Activated CD4-positive, alpha-beta T cell treated with anti-CD3 and anti-CD28 coated beads, Interleukin-2, amount 10 ng/mL, durations not matched to agents 7 days and 5 days (primary cell): ENCODE data around the gene HSF5. TPM values are rescaled to one million over a fixed set of nuclear protein-coding genes. Genes with fewer than 3 reads are reported as not detected.
"Not testable (repeated sequence)": the region's sequence is repeated elsewhere in the genome, so short reads cannot be mapped to it uniquely, and the experiment has no call there.

Experiments used
- CTCF ChIA-PET: fragments of 350-600 bp; sonication (Branson Sonifier 250); formaldehyde crosslinking; loops from one replicate; lab custom pipeline; 2021; ENCODE audit warnings: antibody characterized with exemption; lab: Charles Lee
- POLR2A ChIA-PET: fragments of 350-600 bp; sonication (Branson Sonifier 250); formaldehyde crosslinking; loops from one replicate; lab custom pipeline; 2021; ENCODE audit warnings: antibody characterized with exemption; lab: Charles Lee
- DNase-seq: peaks from one replicate; pipeline ENCODE4 v3.0.0-alpha.2; 2020
- H3K27ac Mint-ChIP-seq: one replicate; pipeline ENCODE4 v1.8.0; 2021; ENCODE audit warnings: mild to moderate bottlenecking, moderate library complexity, mixed read lengths
- H3K27me3 Mint-ChIP-seq: one replicate; pipeline ENCODE4 v1.8.0; 2021; ENCODE audit warnings: mixed read lengths
- H3K36me3 Mint-ChIP-seq: one replicate; pipeline ENCODE4 v1.8.0; 2021; ENCODE audit warnings: low read depth, mixed read lengths
- H3K4me1 Mint-ChIP-seq: one replicate; pipeline ENCODE4 v1.8.0; 2021; ENCODE audit warnings: mixed read lengths
- H3K4me3 Mint-ChIP-seq: one replicate; pipeline ENCODE4 v1.8.0; 2021; ENCODE audit warnings: mild to moderate bottlenecking, moderate library complexity, mixed read lengths
- H3K9me3 Mint-ChIP-seq: one replicate; pipeline ENCODE4 v1.8.0; 2021; ENCODE audit warnings: mixed read lengths
- total RNA-seq, 2 experiments: library from RNA; stranded (reverse); gene quantifications; one replicate each; pipeline ENCODE4 v1.2.3, GENCODE V29; 2021

The HSF5 gene
- total RNA-seq, 2 experiments from 2014 or later, result 0.77 to 0.89 TPM

- Mint-ChIP-seq H3K4me1 (peaks cover 13% of the 10 kb centered on the region), H3K36me3 (no peaks in the 10 kb centered on the region), H3K27ac (no peak overlapping the region), H3K9me3 (no peaks in the 10 kb centered on the region), H3K4me3 (no peak overlapping the region), H3K27me3 (peaks cover 2% of the 10 kb centered on the region)
- DNase-seq, result no peak
- POLR2A ChIA-PET, result no interaction called here
- CTCF ChIA-PET, result no interaction called here
Observed at GRCh38 chr17:58402679-58403078, 85.5 kb downstream of the HSF5 start.

- Mint-ChIP-seq H3K9me3 (no peaks in the 10 kb centered on the region), H3K36me3 (no peaks in the 10 kb centered on the region), H3K4me1 (peaks cover 13% of the 10 kb centered on the region), H3K27ac (no peak overlapping the region), H3K27me3 (peaks cover 2% of the 10 kb centered on the region), H3K4me3 (no peak overlapping the region)
- peak; percentile 23 for DNase-seq
- ChIA-PET POLR2A (no interaction called here), CTCF (interaction anchor here (1.2 kb wide), 1 partner anchor 16 kb away, joined by 6 read pairs; the partner anchor contains the start of gene RNF43)
Observed at GRCh38 chr17:58402047-58402446, 86.2 kb downstream of the HSF5 start.

GRCh38 chr17:58401287-58401686, 86.9 kb downstream of the HSF5 start:
- H3K36me3 Mint-ChIP-seq, result no peaks in the 10 kb centered on the region
- H3K27me3 Mint-ChIP-seq, result peaks cover 2% of the 10 kb centered on the region
- H3K9me3 Mint-ChIP-seq, result no peaks in the 10 kb centered on the region
- ChIA-PET CTCF (interaction anchor here (1.2 kb wide), 1 partner anchor 16 kb away, joined by 6 read pairs; the partner anchor contains the start of gene RNF43), POLR2A (no interaction called here)
- DNase-seq, result no peak
- H3K4me3 Mint-ChIP-seq, result no peak overlapping the region
- peaks cover 13% of the 10 kb centered on the region for H3K4me1 Mint-ChIP-seq
- H3K27ac Mint-ChIP-seq, result no peak overlapping the region

DNA sequence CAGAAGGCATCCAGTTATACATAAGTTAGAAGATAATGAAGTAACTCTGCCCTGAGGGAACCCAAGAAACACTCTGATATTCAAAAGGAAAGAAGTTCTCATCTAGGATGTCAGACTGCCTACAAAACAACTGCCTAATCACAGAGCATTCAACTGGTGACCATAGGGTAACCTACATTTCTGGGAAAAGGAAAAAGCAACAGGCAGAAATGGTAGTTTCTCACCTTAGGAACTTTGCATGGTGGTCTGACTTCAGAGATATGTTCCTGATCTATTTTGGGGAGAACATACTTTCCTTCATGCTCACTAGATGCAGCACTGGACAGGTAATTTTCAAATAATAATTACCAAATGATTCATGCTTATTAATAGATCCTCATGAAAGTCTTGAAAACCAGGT, 87.4 kb downstream of the HSF5 start:
- Mint-ChIP-seq H3K4me3 (no peak overlapping the region), H3K36me3 (no peaks in the 10 kb centered on the region), H3K27ac (no peak overlapping the region), H3K4me1 (peaks cover 13% of the 10 kb centered on the region), H3K27me3 (peaks cover 2% of the 10 kb centered on the region), H3K9me3 (no peaks in the 10 kb centered on the region)
- POLR2A ChIA-PET, result no interaction called here
- CTCF ChIA-PET, result interaction anchor here (1.0 to 1.2 kb wide), 4 partner anchors 15 to 18 kb away, joined by 3 to 6 read pairs (median 3); partner anchors contain the start of gene RNF43
- DNase-seq, result no peak

DNA sequence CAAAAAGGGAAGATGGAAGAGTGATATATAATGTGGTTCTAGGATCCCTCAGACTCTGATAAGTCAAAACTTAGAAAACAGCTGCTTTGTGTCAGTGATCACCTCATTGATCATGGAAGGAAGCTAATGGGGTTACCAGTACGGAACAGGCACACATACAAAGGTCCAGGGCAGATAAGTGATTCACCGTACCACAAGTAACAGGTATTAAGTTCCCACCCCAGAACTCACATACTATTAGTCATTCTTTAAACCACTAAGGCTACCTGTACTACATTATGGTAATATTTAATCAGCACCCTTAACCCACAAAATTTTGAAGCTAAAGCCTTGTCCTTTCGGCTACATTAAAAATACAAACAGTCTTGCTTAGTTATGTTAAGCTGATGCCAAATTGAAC, 88.2 kb downstream of the HSF5 start:
- Mint-ChIP-seq H3K9me3 (no peaks in the 10 kb centered on the region), H3K4me3 (no peak overlapping the region), H3K4me1 (peaks cover 13% of the 10 kb centered on the region), H3K27ac (no peak overlapping the region), H3K27me3 (peaks cover 2% of the 10 kb centered on the region), H3K36me3 (no peaks in the 10 kb centered on the region)
- ChIA-PET POLR2A (interaction anchor here (0.8 kb wide), 1 partner anchor 616 kb away, joined by 4 read pairs; no protein-coding TSS in a partner anchor), CTCF (interaction anchor here (0.7 to 1.2 kb wide), 5 partner anchors 14 to 83 kb away, joined by 3 read pairs; no protein-coding TSS in a partner anchor)
- no peak for DNase-seq

- no peaks in the 10 kb centered on the region for H3K36me3 Mint-ChIP-seq
- ChIA-PET CTCF (interaction anchor here (1.2 kb wide), 1 partner anchor 81 kb away, joined by 3 read pairs; no protein-coding TSS in a partner anchor), POLR2A (interaction anchor here (0.6 kb wide), 1 partner anchor 61 kb away, joined by 6 read pairs; no protein-coding TSS in a partner anchor)
- no peak for DNase-seq
- peaks cover 18% of the 10 kb centered on the region for H3K4me1 Mint-ChIP-seq
- H3K9me3 Mint-ChIP-seq, result no peaks in the 10 kb centered on the region
- H3K27ac Mint-ChIP-seq, result no peak overlapping the region
- H3K27me3 Mint-ChIP-seq, result peaks cover 2% of the 10 kb centered on the region
- no peak overlapping the region for H3K4me3 Mint-ChIP-seq
Observed at GRCh38 chr17:58398574-58399266, 89.5 kb downstream of the HSF5 start.

DNA sequence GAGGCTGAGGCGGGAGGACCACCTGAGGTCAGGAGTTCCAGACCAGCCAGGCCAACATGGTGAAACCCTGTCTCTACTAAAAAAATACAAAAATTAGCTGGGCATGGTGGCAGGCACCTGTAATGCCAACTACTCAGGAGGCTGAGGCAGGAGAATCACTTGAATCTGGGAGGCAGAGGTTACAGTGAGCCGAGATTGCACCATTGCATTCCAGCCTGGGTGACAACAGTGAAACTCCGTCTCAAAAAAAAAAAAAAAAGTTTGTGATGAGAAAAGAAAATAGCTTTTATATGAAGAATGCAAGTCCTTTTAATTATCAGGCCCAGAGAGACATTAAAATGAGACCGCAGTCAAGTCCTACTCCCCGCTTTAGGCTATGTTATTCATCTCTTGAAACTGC, 90.8 kb downstream of the HSF5 start:
- H3K4me3 Mint-ChIP-seq, H3K27ac Mint-ChIP-seq, POLR2A ChIA-PET, H3K27me3 Mint-ChIP-seq, H3K36me3 Mint-ChIP-seq, H3K9me3 Mint-ChIP-seq, DNase-seq: not testable (repeated sequence)
- CTCF ChIA-PET, result interaction anchor here (1.1 to 1.2 kb wide), 2 partner anchors 10 to 80 kb away, joined by 3 read pairs; no protein-coding TSS in a partner anchor
- peaks cover 13% of the 10 kb centered on the region for H3K4me1 Mint-ChIP-seq

- H3K4me3 Mint-ChIP-seq, result no peak overlapping the region
- POLR2A ChIA-PET, result no interaction called here
- CTCF ChIA-PET, result interaction anchor here (1.8 kb wide), 1 partner anchor 13 kb away, joined by 8 read pairs; no protein-coding TSS in a partner anchor
Observed at GRCh38 chr17:58396173-58396572, 92.0 kb downstream of the HSF5 start.

GRCh38 chr17:58394534-58395223, 93.5 kb downstream of the HSF5 start:
- Mint-ChIP-seq H3K27ac (no peak overlapping the region), H3K4me3 (no peak overlapping the region), H3K4me1 (peaks cover 4% of the 10 kb centered on the region), H3K36me3 (no peaks in the 10 kb centered on the region), H3K9me3 (no peaks in the 10 kb centered on the region), H3K27me3 (peaks cover 2% of the 10 kb centered on the region)
- no peak for DNase-seq
- ChIA-PET CTCF (interaction anchor here (1.1 to 1.8 kb wide), 3 partner anchors 12 to 41 kb away, joined by 3 to 8 read pairs (median 3); no protein-coding TSS in a partner anchor), POLR2A (no interaction called here)

More at GRCh38 chr17:58396173-58396572, 92.0 kb downstream of the HSF5 start:
- Mint-ChIP-seq H3K9me3 (no peaks in the 10 kb centered on the region), H3K27ac (no peak overlapping the region), H3K4me1 (peaks cover 4% of the 10 kb centered on the region), H3K27me3 (peaks cover 2% of the 10 kb centered on the region), H3K36me3 (no peaks in the 10 kb centered on the region)
- no peak for DNase-seq

GRCh38 chr17:58391302-58391984, 96.8 kb downstream of the HSF5 start:
- CTCF ChIA-PET, result interaction anchor here (1.1 kb wide), 1 partner anchor 22 kb away, joined by 3 read pairs; no protein-coding TSS in a partner anchor
- DNase-seq, result no peak
- Mint-ChIP-seq H3K4me1 (peaks cover 4% of the 10 kb centered on the region), H3K4me3 (no peak overlapping the region), H3K27ac (no peak overlapping the region), H3K9me3 (no peaks in the 10 kb centered on the region), H3K27me3 (no peaks in the 10 kb centered on the region), H3K36me3 (no peaks in the 10 kb centered on the region)
- POLR2A ChIA-PET, result no interaction called here

GRCh38 chr17:58390884-58391283, 97.3 kb downstream of the HSF5 start:
- ChIA-PET CTCF (no interaction called here), POLR2A (no interaction called here)
- no peak overlapping the region for H3K4me3 Mint-ChIP-seq
- no peaks in the 10 kb centered on the region for H3K36me3 Mint-ChIP-seq
- H3K27ac Mint-ChIP-seq, result no peak overlapping the region
- no peaks in the 10 kb centered on the region for H3K27me3 Mint-ChIP-seq
- H3K4me1 Mint-ChIP-seq, result peaks cover 4% of the 10 kb centered on the region
- no peaks in the 10 kb centered on the region for H3K9me3 Mint-ChIP-seq
- no peak for DNase-seq
